Neural crest cell (in vitro differentiated cells): ENCODE measurements around the gene HPN. TPM values are rescaled to one million over a fixed set of nuclear protein-coding genes. Genes with fewer than 3 reads are reported as not detected.
A peak's percentile ranks its signal among the peaks of the same experiment; 100 is the strongest.

ENCODE experiments used
- DNase-seq: peaks from one replicate; pipeline ENCODE4 v3.0.0; 2021; ENCODE audit warnings: low read depth, mixed read lengths, low spot score
- H3K27ac Mint-ChIP-seq: one replicate; pipeline ENCODE4 v1.8.0; 2021; ENCODE audit warnings: mild to moderate bottlenecking, mixed read lengths; ENCODE audit not compliant: unreplicated experiment
- H3K27me3 Mint-ChIP-seq: 2 replicates; pipeline ENCODE4 v1.8.0; 2021; ENCODE audit warnings: low read depth, mild to moderate bottlenecking, mixed read lengths
- H3K36me3 Mint-ChIP-seq: 2 replicates; pipeline ENCODE4 v1.8.0; 2021; ENCODE audit warnings: low read depth, mild to moderate bottlenecking, mixed read lengths
- H3K4me1 Mint-ChIP-seq: 2 replicates; pipeline ENCODE4 v1.8.0; 2021; ENCODE audit warnings: mixed read lengths
- H3K4me3 Mint-ChIP-seq: one replicate; pipeline ENCODE4 v1.8.0; 2021; ENCODE audit warnings: mild to moderate bottlenecking, mixed read lengths
- H3K9me3 Mint-ChIP-seq: 2 replicates; pipeline ENCODE4 v1.8.0; 2021; ENCODE audit warnings: mixed read lengths
- total RNA-seq: library from RNA; stranded (reverse); gene quantifications from 2 replicates; pipeline ENCODE4 v1.2.1, GENCODE V29; 2021
- TF ChIP-seq, protein P1 (sequence below): fragments of 200-600 bp; sonication (generic); conservative IDR thresholded peaks from 2 replicates; pipeline ENCODE4 v1.5.0; 2021; ENCODE audit warnings: antibody characterized with exemption, mild to moderate bottlenecking

HPN gene
- total RNA-seq, 1 donor from 2014 or later: 0.26 TPM

DNA sequence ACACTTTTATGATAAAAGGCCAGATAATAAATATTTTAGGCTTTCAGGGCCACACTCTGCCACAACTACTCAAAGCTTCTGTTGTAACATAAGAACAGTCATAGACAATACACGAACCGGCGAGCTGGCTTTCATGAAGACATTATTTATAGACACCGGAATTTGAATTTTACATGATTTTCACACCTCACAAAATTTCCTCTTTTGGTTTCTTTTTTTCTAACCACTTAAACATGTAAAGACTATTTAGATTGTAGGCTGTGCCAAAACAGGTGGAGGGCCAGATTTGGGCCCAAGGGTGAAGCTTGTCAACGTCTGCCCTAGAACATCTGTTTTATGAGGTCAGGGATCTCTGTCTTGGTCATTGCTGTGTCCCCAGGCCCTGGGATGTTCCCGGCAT lies 44.4 kb downstream of the HPN start:
- Mint-ChIP-seq H3K27me3 (no peaks in the 10 kb centered on the region), H3K27ac (peak overlapping the region; percentile 78), H3K4me3 (no peak overlapping the region), H3K9me3 (no peaks in the 10 kb centered on the region), H3K36me3 (no peaks in the 10 kb centered on the region), H3K4me1 (peaks cover 34% of the 10 kb centered on the region)
- DNase-seq: no peak
- TF ChIP-seq, protein P1, sequence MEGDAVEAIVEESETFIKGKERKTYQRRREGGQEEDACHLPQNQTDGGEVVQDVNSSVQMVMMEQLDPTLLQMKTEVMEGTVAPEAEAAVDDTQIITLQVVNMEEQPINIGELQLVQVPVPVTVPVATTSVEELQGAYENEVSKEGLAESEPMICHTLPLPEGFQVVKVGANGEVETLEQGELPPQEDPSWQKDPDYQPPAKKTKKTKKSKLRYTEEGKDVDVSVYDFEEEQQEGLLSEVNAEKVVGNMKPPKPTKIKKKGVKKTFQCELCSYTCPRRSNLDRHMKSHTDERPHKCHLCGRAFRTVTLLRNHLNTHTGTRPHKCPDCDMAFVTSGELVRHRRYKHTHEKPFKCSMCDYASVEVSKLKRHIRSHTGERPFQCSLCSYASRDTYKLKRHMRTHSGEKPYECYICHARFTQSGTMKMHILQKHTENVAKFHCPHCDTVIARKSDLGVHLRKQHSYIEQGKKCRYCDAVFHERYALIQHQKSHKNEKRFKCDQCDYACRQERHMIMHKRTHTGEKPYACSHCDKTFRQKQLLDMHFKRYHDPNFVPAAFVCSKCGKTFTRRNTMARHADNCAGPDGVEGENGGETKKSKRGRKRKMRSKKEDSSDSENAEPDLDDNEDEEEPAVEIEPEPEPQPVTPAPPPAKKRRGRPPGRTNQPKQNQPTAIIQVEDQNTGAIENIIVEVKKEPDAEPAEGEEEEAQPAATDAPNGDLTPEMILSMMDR: no peak

DNA sequence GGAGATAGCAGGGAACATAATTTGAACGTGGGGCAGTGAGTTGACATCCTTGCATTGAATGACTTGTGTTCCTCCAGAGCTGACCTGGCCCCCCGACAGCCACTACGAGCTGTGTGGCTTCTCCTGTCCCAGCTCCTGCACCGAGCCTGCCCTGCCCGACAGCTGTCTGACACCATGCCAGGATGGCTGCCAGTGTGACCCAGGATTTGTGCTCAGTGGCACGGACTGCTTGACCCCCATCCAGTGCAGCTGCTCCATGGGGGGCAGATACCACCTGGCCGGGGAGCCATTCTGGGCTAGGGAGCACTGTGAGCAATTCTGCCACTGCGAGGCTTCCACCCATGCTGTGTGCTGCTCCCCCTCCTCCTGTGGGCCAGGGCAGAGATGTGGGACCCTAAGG lies 44.9 kb downstream of the HPN start:
- no peaks in the 10 kb centered on the region for H3K9me3 Mint-ChIP-seq
- H3K36me3 Mint-ChIP-seq: no peaks in the 10 kb centered on the region
- TF ChIP-seq, protein P1: no peak
- H3K4me1 Mint-ChIP-seq: peaks cover 34% of the 10 kb centered on the region
- H3K27me3 Mint-ChIP-seq: no peaks in the 10 kb centered on the region
- DNase-seq: no peak
- no peak overlapping the region for H3K4me3 Mint-ChIP-seq
- no peak overlapping the region for H3K27ac Mint-ChIP-seq

DNA sequence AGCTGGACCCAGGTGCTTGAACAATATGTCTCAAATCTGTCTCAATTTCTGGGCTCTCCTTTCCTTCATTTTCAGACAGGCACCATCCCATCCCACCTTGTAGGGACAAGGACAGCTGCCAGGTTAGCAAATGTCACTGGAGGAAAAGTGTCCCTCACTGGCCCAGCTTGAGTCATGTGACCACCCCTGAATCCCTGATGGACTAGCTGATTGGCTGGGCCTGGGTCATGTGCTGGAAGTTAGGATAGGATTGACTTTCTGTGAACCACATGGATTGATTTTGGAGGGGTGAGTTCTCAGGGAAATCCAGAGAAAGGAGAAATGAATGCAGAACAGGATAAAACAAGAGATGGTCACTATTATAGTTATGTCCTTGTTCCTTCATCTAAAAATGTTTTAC lies 45.9 kb downstream of the HPN start:
- DNase-seq: no peak
- Mint-ChIP-seq H3K27ac (no peak overlapping the region), H3K9me3 (no peaks in the 10 kb centered on the region), H3K36me3 (no peaks in the 10 kb centered on the region), H3K4me3 (no peak overlapping the region), H3K27me3 (no peaks in the 10 kb centered on the region), H3K4me1 (peaks cover 33% of the 10 kb centered on the region)
- TF ChIP-seq, protein P1: no peak

DNA sequence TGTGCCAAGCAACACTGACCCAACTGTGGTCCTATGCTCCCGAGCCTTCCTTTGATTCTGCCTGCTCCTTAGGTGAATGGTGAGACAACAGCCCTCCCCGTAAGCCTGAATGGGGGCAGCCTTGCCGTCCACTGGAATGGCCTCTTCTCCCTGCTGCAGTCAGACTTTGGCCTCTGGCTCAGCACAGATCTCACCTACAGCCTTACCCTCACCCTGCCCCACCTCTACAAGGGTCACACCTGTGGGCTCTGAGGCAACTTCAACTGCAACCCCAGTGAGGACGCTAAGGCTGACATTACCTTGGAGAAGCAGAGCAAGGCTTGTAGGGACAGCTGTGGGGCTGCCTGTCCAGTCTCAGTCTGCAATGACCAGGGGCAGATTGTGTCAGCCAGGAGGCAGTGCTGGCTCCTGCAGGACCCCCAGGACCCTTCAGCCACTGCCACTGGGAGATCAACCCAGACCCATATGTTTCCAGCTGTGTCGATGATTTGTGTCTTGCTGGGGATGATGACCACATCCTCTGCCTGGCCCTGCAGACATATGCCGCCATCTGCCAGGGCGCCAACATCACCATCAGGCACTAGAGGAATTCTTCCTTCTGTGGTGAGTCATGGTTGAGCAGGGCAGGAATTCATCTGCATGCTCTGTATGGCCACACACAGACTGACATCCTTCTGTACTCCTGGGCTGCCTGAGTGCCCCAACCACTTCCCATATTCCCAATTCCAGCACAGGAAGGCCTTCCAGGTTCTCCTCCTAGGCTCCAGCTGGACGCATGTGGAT lies 46.8 kb downstream of the HPN start:
- no peak for DNase-seq
- Mint-ChIP-seq H3K27me3 (no peaks in the 10 kb centered on the region), H3K4me3 (no peak overlapping the region), H3K4me1 (peaks cover 28% of the 10 kb centered on the region), H3K9me3 (no peaks in the 10 kb centered on the region), H3K36me3 (no peaks in the 10 kb centered on the region), H3K27ac (no peak overlapping the region)
- TF ChIP-seq, protein P1: no peak

DNA sequence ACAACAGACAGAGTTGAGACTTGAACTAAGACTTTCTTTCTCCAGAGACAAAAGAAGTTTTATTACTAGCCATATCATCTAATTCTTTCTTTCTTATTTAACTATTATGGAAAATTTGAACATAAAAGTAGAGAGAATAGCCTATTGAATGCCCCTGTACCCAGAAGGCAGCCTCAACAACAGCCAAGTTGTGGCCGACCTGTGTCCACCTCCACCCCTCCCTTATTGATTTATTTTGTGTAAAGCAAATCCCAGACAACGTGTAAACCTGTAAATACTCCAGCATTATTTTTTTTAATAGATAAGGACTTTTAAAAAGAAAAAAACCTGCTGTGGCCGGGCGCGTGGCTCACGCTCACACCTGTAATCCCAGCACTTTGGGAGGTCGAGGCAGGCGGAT lies 48.0 kb downstream of the HPN start:
- Mint-ChIP-seq H3K9me3 (no peaks in the 10 kb centered on the region), H3K4me3 (no peak overlapping the region), H3K27ac (no peak overlapping the region), H3K36me3 (no peaks in the 10 kb centered on the region), H3K27me3 (no peaks in the 10 kb centered on the region), H3K4me1 (peaks cover 16% of the 10 kb centered on the region)
- no peak for DNase-seq
- TF ChIP-seq, protein P1: no peak
